NT2/D1 (cell line): ENCODE data around the gene RTL10.

Experiments
- YY1 ChIP-seq: IDR thresholded peaks from 2 replicates; pipeline ENCODE4 v1.6.1; 2011; ENCODE audit not compliant: insufficient read length, insufficient read depth
- ZNF274 ChIP-seq: IDR thresholded peaks from 2 replicates; pipeline ENCODE4 v1.6.1; 2011; ENCODE audit warnings: mild to moderate bottlenecking, low read depth, low read length

DNA sequence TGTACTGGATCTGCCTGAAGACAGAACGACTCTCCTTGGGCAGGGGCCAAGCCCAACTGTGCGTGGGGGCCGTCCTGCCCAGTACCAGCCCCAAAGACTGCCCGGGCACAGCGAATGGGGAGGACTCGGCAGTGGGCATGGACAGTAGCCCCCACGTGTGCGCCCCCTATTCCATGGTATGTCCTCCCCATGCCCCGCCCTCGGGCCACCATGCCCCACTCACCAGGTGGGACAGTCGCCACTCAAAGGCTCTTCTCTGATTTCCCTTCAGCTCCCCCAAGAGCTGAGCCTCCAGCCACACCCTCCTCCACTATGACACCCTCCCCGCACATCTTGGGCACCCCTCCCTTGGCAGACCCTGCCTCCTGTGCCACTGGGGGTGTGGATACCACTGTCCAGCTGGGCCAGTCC lies 43.5 kb downstream of the RTL10 start:
- TF ChIP-seq ZNF274 (no peak), YY1 (no peak)
